ENCODE results near the gene ZNF460.

DNA sequence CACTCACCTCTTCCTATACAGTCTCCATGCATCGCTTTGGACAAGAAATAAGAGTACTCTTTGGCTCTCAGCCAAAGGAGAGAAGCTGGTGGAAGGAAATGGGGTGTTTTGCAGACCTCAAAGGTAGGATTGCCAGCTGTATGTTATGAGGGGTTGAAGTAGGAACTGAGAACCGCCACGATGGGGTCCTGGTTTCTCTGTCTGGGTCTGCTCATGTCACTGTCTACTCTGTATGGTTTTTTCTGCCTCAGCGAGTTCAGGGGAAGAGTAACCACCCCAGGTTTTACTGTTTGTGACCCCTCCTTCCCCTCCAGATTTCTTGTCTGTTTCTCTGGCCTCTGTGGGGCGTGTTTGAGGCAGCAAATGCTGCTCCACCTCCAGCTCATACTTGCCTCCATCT lies 35.8 kb upstream of the ZNF460 start:
- TF ChIP-seq, protein P1, sequence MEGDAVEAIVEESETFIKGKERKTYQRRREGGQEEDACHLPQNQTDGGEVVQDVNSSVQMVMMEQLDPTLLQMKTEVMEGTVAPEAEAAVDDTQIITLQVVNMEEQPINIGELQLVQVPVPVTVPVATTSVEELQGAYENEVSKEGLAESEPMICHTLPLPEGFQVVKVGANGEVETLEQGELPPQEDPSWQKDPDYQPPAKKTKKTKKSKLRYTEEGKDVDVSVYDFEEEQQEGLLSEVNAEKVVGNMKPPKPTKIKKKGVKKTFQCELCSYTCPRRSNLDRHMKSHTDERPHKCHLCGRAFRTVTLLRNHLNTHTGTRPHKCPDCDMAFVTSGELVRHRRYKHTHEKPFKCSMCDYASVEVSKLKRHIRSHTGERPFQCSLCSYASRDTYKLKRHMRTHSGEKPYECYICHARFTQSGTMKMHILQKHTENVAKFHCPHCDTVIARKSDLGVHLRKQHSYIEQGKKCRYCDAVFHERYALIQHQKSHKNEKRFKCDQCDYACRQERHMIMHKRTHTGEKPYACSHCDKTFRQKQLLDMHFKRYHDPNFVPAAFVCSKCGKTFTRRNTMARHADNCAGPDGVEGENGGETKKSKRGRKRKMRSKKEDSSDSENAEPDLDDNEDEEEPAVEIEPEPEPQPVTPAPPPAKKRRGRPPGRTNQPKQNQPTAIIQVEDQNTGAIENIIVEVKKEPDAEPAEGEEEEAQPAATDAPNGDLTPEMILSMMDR (IDR thresholded peaks at IDR 0.05; ENCODE audit: insufficient read depth, low read depth, low read length) = no peak
- TF ChIP-seq EZH2 (IDR thresholded peaks at IDR 0.05; ENCODE audit: insufficient read depth, low read length) = no peak
